HG03060 (cell line): ENCODE data around the gene GRID2IP.
"Not testable (repeated sequence)": the region's sequence is repeated elsewhere in the genome, so short reads cannot be mapped to it uniquely, and the experiment has no call there.

Experiments
- ATAC-seq: cut with Tn5 transposase; IDR thresholded peaks from one replicate; pipeline ENCODE4 v1.9.1; 2021; ENCODE audit warnings: low read depth, moderate number of reproducible peaks; ENCODE audit not compliant: unreplicated experiment

GRID2IP gene

GRCh38 chr7:6453734-6454133 is 97.5 kb downstream of the GRID2IP start:
- no peak for ATAC-seq

- ATAC-seq = no peak
Measured at GRCh38 chr7:6451224-6451705, 100.0 kb downstream of the GRID2IP start.

GRCh38 chr7:6450591-6450990 is 100.7 kb downstream of the GRID2IP start:
- not testable (repeated sequence) for ATAC-seq

GRCh38 chr7:6449884-6450283 is 101.4 kb downstream of the GRID2IP start:
- not testable (repeated sequence) for ATAC-seq

- no peak for ATAC-seq
Measured at GRCh38 chr7:6448943-6449543, 102.2 kb downstream of the GRID2IP start.

- ATAC-seq = peak; percentile 68
Measured at GRCh38 chr7:6447581-6448199, 103.6 kb downstream of the GRID2IP start, which contains the start of gene DAGLB. TSS of gene DAGLB (minus strand) at chr7:6447954. CDS start at chr7:6447842, 112 bp downstream.
